Dendritic cell treated with granulocyte-macrophage colony-stimulating factor and Interleukin-4, amounts not matched to agents 40 ng/mL and 50 ng/mL, for 4 days (primary cell): ENCODE data around the gene SLC1A1.
"Not testable (repeated sequence)": the region's sequence is repeated elsewhere in the genome, so short reads cannot be mapped to it uniquely, and the experiment has no call there.

Experiments
- H3K27ac Mint-ChIP-seq: one replicate; pipeline ENCODE4 v1.8.0; 2022; ENCODE audit warnings: mild to moderate bottlenecking, mixed read lengths
- H3K27me3 Mint-ChIP-seq: one replicate; pipeline ENCODE4 v1.8.0; 2022; ENCODE audit warnings: mild to moderate bottlenecking, mixed read lengths
- H3K36me3 Mint-ChIP-seq: one replicate; pipeline ENCODE4 v1.8.0; 2022; ENCODE audit warnings: low read depth, mixed read lengths
- H3K4me1 Mint-ChIP-seq: one replicate; pipeline ENCODE4 v1.8.0; 2022; ENCODE audit warnings: low read depth, mixed read lengths
- H3K4me3 Mint-ChIP-seq: one replicate; pipeline ENCODE4 v1.8.0; 2022; ENCODE audit warnings: mild to moderate bottlenecking, moderate library complexity, mixed read lengths
- H3K9me3 Mint-ChIP-seq: one replicate; pipeline ENCODE4 v1.8.0; 2022; ENCODE audit warnings: mixed read lengths
- intact Hi-C: fragments of 100-400 bp; cut with micrococcal nuclease; formaldehyde crosslinking; loops from one replicate; pipeline ENCODE4 v1.15.0; 2022

Gene SLC1A1

DNA sequence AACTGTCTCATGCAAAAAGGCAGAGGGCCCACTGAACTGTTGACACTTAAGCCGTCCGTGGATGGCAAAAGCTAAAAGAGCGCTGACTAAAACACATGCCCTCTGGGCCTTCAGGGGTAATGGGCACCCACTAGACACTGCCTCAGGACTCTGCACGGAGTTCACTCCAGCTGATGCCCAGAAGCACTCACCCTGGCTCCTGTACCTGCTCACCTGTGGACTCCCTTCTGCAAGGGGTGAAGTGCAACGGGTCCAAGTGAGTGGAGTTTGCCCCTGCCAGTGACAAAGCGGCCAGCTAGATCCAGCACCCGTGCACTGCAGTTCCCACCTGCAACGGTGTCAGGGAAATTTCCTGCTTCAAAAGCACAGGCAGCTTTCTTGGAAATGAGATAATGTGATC is 50.2 kb downstream of the SLC1A1 start:
- Mint-ChIP-seq H3K9me3 (no peaks in the 10 kb centered on the region), H3K27me3 (no peaks in the 10 kb centered on the region), H3K4me3 (no peak overlapping the region), H3K4me1 (no peaks in the 10 kb centered on the region), H3K36me3 (no peaks in the 10 kb centered on the region), H3K27ac (no peak overlapping the region)
- intact Hi-C loops, result no loop called here

- H3K4me1 Mint-ChIP-seq, result no peaks in the 10 kb centered on the region
- no peak overlapping the region for H3K27ac Mint-ChIP-seq
- no peaks in the 10 kb centered on the region for H3K9me3 Mint-ChIP-seq
- H3K36me3 Mint-ChIP-seq, result no peaks in the 10 kb centered on the region
- no peak overlapping the region for H3K4me3 Mint-ChIP-seq
- intact Hi-C loops, result no loop called here
- no peaks in the 10 kb centered on the region for H3K27me3 Mint-ChIP-seq
Measured at GRCh38 chr9:4541281-4541680, 51.0 kb downstream of the SLC1A1 start.

DNA sequence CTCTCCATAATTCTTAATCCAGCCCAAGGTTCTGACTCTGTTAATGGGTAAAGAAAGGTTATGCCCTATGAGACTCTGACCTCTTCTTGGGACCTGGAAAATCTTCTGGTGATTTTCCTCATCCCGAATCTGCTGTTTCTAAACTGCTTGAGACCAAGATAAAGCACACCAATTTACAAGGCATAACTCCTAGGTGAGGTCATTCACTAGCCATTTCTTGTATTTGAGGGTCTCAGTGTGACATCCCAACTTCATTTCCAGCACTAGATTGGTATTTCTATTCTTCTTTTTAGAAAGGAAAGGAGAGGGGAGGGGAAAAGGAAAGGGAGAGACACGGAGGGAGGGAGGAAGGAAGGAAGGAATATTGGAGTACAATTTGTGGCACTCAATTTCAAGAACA is 51.6 kb downstream of the SLC1A1 start:
- Mint-ChIP-seq H3K36me3 (no peaks in the 10 kb centered on the region), H3K9me3 (no peaks in the 10 kb centered on the region), H3K4me3 (no peak overlapping the region), H3K27ac (no peak overlapping the region), H3K4me1 (no peaks in the 10 kb centered on the region), H3K27me3 (no peaks in the 10 kb centered on the region)
- intact Hi-C loops, result no loop called here

DNA sequence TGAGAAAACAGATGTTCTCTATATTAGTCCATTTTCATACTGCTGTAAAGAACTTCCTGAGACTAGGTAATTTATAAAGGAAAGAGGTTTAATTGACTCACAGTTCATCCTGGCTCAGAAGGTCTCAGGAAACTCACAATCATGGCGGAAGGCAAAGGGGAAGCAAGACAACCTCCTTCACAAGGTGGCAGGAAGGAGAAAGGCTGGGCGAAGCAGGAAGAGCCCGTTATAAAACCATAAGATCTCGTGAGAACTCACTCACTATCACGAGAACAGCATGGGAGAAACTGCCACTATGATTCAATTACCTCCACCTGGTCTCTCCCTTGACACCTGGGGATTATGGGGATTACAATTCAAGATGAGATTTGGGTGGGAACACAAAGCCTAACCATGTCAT is 54.4 kb downstream of the SLC1A1 start:
- not testable (repeated sequence) for H3K27me3 Mint-ChIP-seq, H3K27ac Mint-ChIP-seq, H3K4me3 Mint-ChIP-seq, H3K4me1 Mint-ChIP-seq, H3K36me3 Mint-ChIP-seq, H3K9me3 Mint-ChIP-seq
- intact Hi-C loops, result loop anchor here (5.0 kb wide), 1 partner anchor 162 kb away; no protein-coding TSS in a partner anchor

DNA sequence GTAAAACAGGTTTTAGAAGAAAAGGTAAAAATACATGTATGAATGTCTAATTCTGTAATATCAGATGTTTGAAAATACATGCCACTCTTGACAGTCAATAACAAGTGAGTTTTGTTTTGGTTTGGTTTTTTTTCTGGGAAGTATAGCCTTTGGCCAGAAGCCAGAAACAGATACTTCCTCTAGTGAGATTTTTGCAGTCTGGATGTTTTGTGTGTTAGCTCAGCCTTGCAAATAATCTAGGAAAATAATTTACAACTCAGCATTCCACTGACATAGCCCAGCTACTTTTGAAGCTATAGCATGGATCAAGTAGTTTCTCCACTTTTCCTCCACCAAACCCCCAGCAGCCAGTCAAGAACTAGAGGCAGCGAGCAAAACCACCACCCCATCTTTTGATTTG is 56.7 kb downstream of the SLC1A1 start:
- intact Hi-C loops, result loop anchor here (5.0 kb wide), 1 partner anchor 165 kb away; no protein-coding TSS in a partner anchor
- Mint-ChIP-seq H3K4me1 (no peaks in the 10 kb centered on the region), H3K27ac (no peak overlapping the region), H3K36me3 (no peaks in the 10 kb centered on the region), H3K4me3 (no peak overlapping the region), H3K27me3 (no peaks in the 10 kb centered on the region), H3K9me3 (no peaks in the 10 kb centered on the region)

DNA sequence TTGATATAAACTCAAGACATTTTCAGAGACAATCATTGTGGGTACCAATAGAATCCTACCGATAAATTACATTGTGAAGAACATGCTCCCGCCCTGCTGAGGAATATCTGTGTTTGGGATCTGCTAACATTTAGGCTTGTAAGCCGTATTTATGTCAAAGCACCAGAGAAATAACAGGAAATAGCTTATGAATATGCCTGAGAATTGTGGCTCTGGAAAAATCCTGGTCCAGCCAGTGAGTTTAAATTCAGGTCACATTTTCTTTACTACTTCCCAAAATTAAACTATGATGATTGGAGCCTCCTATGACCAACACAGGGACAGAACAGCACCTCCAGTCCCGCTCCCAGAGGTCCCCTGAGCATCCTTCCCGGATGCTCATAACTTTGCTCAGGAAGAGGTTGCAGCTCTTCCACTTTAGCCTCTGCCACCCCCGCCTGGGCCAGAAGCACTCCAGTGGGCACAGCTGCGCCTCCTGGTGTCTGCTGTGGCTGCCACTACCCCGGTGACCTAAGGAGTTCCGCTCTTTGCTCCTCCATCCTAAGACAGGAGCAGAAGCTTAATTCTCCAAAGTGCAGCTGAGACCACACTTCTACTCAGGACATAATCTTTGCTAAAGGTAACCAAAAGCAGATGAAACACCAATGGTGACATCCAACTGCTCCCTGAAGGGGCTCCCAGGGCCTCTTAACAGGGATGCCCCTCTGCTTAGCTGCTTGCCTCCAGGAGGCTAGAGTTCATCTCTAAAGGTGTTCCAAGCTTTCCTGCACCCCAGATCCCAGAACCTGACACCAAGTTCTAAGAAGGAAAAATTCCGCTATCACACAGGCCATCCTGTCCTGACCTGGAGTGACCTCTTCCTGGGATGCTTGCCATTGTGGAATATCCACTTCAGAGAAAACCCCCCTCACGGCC is 58.8 kb downstream of the SLC1A1 start:
- Mint-ChIP-seq H3K4me3 (no peak overlapping the region), H3K27ac (no peak overlapping the region), H3K9me3 (no peaks in the 10 kb centered on the region), H3K36me3 (no peaks in the 10 kb centered on the region), H3K27me3 (no peaks in the 10 kb centered on the region), H3K4me1 (no peaks in the 10 kb centered on the region)
- intact Hi-C loops, result loop anchor here (5.0 kb wide), 1 partner anchor 167 kb away; no protein-coding TSS in a partner anchor

GRCh38 chr9:4549751-4550295 is 59.6 kb downstream of the SLC1A1 start:
- no peaks in the 10 kb centered on the region for H3K27me3 Mint-ChIP-seq
- no peaks in the 10 kb centered on the region for H3K4me1 Mint-ChIP-seq
- no peak overlapping the region for H3K27ac Mint-ChIP-seq
- no peaks in the 10 kb centered on the region for H3K9me3 Mint-ChIP-seq
- intact Hi-C loops, result loop anchor here (5.0 kb wide), 1 partner anchor 168 kb away; no protein-coding TSS in a partner anchor
- H3K4me3 Mint-ChIP-seq, result no peak overlapping the region
- H3K36me3 Mint-ChIP-seq, result no peaks in the 10 kb centered on the region

DNA sequence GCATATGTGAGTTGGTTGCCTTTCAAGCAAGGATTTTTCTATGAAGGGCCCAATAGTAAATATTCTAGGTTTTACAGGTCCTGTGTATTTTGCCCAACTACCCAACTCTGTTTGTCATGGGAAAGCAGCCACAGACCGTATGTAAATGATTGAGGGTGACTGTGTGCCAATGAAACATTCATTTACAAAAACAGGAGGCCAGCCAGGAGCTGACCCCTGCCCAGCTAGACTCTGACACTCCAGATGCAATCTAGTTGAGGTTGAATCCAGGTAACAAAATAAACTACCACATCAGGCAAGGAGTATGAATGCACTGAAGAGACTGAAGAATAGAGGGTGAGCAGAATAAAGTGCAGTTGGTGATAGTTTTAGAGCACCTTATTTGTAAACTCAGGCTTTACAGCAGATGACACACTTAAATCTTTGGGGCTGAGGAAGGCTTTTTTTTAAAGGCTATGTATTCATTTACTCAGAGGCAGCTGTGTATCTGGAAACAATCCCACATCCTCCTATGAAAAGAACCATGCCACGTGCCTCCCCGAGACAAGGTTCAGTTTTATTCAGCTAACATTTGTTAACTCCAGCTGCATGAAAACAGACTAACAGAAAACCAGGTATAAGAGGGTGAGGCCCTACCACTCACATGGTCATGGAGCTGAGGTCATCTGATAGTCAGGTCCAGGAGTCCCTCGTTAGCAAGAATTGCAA is 60.7 kb downstream of the SLC1A1 start:
- H3K4me1 Mint-ChIP-seq, result no peaks in the 10 kb centered on the region
- H3K27me3 Mint-ChIP-seq, result no peaks in the 10 kb centered on the region
- H3K36me3 Mint-ChIP-seq, result no peaks in the 10 kb centered on the region
- intact Hi-C loops, result no loop called here
- no peaks in the 10 kb centered on the region for H3K9me3 Mint-ChIP-seq
- no peak overlapping the region for H3K27ac Mint-ChIP-seq
- no peak overlapping the region for H3K4me3 Mint-ChIP-seq

DNA sequence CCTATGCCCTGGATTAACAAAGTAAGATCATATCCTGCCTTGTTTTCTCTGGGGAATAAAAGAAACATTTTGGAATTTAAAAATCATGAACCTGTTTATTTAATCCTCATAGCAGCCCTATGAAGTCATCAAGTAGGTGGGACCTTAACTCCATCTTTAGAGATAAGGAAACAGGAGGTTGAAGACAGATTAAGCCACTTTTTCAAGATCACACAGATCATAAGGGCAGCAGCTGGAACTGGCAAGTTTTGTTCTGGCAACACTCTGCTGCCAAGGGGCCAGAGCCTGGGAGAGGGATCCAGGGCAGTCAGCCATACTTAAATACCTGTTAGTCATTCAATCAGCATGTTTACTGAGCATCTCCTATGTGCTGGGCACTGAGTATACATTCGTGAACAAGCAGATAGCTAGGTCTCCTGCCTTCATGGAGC is 63.7 kb downstream of the SLC1A1 start:
- H3K4me1 Mint-ChIP-seq, result no peaks in the 10 kb centered on the region
- intact Hi-C loops, result no loop called here
- no peaks in the 10 kb centered on the region for H3K36me3 Mint-ChIP-seq
- H3K9me3 Mint-ChIP-seq, result no peaks in the 10 kb centered on the region
- H3K4me3 Mint-ChIP-seq, result no peak overlapping the region
- no peaks in the 10 kb centered on the region for H3K27me3 Mint-ChIP-seq
- no peak overlapping the region for H3K27ac Mint-ChIP-seq

DNA sequence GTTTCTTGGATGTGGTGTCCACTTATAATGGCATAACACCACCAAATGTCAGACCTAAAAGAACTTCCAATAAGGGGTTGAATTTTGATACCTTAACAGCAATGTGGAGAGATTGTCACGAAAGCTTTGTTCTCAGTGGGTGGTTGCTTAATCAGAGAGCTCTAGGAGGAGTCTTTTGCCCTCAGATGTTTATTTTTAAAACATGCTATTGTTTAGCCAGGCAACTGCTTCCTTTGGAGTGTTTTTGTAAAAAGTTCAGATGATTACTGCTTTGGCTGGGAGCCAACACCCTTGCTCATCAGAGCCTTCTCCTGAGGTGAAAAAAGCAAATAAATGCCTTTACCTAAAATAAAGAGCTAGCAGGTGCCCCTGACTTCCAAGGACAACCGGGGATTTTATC is 65.0 kb downstream of the SLC1A1 start:
- intact Hi-C loops, result no loop called here
- H3K4me1 Mint-ChIP-seq, result no peaks in the 10 kb centered on the region
- H3K27me3 Mint-ChIP-seq, result no peaks in the 10 kb centered on the region
- H3K27ac Mint-ChIP-seq, result no peak overlapping the region
- H3K36me3 Mint-ChIP-seq, result no peaks in the 10 kb centered on the region
- no peaks in the 10 kb centered on the region for H3K9me3 Mint-ChIP-seq
- H3K4me3 Mint-ChIP-seq, result no peak overlapping the region

- Mint-ChIP-seq H3K4me1 (no peaks in the 10 kb centered on the region), H3K4me3 (no peak overlapping the region), H3K36me3 (no peaks in the 10 kb centered on the region), H3K27me3 (no peaks in the 10 kb centered on the region), H3K27ac (no peak overlapping the region), H3K9me3 (no peaks in the 10 kb centered on the region)
- intact Hi-C loops, result no loop called here
Measured at GRCh38 chr9:4558371-4558998, 68.2 kb downstream of the SLC1A1 start.

DNA sequence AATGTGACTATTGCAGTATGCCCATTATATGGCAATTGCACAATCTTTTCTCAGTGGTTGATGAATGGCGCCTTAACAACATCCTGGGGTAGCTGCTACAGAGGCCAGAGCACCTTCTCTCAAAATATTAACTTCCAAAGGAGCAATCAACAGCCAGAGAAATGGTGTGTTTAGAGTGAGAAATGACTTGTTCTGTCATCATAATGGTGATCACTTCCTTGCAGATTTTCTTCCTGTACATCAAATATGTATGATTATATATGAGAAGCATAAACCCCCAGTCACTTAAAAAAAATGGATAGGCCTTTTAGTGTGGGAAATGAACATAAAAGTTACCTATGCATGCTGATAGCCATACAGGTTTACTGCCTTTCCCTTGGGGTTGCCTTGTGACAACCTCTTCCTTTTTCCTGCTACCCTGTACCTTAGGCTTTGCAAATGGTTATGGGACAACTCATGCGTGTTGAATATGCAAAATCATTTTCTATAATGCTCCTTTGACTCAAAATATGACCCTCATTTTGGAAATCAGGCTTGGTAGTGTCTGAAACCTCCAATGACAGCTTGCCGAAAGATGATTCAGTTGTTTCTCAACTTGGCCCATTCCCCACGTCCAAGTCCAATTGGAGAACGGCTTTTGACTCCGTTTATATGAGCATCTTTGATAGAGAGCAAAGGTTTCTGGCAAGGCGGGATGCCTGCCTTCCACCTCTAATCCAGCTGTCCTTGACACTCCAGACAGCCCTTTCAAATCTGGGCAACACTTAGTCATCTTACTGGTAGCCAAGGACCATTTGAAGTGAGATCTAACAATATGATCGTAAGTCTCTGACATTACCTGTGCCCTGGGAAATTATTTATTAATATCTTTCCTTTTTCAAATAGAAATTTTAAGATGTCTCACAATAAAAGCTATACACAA is 69.3 kb downstream of the SLC1A1 start:
- Mint-ChIP-seq H3K9me3 (no peaks in the 10 kb centered on the region), H3K27me3 (no peaks in the 10 kb centered on the region), H3K4me3 (no peak overlapping the region), H3K36me3 (no peaks in the 10 kb centered on the region), H3K27ac (no peak overlapping the region), H3K4me1 (no peaks in the 10 kb centered on the region)
- intact Hi-C loops, result no loop called here

DNA sequence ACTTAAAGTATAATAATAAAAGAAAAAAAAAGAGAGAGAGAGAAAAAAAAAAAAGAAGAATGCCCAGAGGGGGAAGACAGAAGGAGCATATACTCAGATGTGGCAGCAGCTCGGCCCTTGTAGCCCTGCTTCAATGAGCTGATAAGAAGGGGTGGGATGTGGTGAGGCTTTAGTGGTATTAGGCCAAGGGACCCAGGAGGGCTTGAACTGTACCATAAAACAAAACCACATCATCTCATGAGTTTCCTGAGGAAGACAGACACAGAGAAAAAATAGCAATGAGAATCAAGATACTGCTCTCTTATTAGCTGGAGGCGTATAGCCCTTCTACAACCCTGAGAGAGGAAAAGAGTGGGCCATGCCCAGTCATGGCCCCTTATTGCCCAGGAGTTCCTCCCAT is 72.8 kb downstream of the SLC1A1 start:
- Mint-ChIP-seq H3K4me1 (no peaks in the 10 kb centered on the region), H3K27me3 (peaks cover 2% of the 10 kb centered on the region), H3K36me3 (no peaks in the 10 kb centered on the region), H3K9me3 (peaks cover 10% of the 10 kb centered on the region), H3K27ac (no peak overlapping the region), H3K4me3 (no peak overlapping the region)
- intact Hi-C loops, result no loop called here
